Measurements from ENCODE around the gene ACTA1.

DNA sequence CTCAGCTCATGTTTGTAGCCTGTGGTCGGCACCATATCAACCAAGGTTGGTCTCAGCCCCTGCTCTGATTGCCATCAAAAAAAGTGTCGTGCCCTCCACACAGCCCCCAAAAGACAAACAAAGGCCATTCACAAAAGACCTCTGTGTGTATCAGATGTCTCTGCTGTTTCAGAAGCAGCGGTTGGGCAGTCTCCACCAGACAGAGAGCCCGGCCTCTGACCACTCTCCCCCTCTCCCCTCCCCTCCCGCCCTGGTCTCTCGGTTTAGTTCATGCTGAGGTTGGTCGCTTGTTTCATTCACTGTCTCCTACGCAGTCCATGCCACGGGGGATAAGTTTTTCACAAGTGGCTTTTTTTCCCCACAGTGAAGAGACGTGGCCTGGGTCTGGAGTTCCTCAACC, 27.1 kb downstream of the ACTA1 start:
- TF ChIP-seq, protein P1, sequence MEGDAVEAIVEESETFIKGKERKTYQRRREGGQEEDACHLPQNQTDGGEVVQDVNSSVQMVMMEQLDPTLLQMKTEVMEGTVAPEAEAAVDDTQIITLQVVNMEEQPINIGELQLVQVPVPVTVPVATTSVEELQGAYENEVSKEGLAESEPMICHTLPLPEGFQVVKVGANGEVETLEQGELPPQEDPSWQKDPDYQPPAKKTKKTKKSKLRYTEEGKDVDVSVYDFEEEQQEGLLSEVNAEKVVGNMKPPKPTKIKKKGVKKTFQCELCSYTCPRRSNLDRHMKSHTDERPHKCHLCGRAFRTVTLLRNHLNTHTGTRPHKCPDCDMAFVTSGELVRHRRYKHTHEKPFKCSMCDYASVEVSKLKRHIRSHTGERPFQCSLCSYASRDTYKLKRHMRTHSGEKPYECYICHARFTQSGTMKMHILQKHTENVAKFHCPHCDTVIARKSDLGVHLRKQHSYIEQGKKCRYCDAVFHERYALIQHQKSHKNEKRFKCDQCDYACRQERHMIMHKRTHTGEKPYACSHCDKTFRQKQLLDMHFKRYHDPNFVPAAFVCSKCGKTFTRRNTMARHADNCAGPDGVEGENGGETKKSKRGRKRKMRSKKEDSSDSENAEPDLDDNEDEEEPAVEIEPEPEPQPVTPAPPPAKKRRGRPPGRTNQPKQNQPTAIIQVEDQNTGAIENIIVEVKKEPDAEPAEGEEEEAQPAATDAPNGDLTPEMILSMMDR (IDR thresholded peaks at IDR 0.05) = no peak
- TF ChIP-seq EZH2 (IDR thresholded peaks at IDR 0.05; ENCODE audit: borderline replicate concordance, insufficient read depth, low read depth, low read length, poor library complexity, severe bottlenecking) = no peak

All from B cell (primary cell).